ENCODE data around the gene SHISAL1. TPM values are rescaled to one million over a fixed set of nuclear protein-coding genes. Genes with fewer than 3 reads are reported as not detected.

Gene SHISAL1
- total RNA-seq, 2 experiments from 2014 or later, result not detected

GRCh38 chr22:44276706-44277356 lies 35.9 kb downstream of the SHISAL1 start:
- no peaks in the 10 kb centered on the region for H3K4me1 Mint-ChIP-seq (ENCODE audit: low read depth)
- POLR2A ChIA-PET, result no interaction called here

DNA sequence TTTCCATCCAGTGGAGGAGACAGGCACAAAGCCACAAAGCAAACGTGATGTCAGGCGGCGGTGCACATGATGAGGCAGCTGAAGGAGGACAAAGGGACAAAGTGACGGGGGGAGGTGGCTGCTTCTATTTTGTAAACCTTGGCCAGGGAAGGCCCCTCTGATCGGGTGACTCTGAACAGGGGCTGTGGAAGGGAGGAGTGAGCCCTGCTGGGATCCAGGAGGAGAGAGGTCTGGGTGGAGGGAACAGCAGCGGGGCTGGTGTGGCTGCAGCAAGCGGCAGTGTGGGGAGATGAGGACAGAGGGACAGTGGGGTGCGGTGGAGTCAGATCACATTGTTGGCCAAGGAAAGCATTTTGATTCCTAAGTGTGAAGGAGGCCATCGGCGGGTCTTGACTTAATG lies 36.7 kb downstream of the SHISAL1 start:
- Mint-ChIP-seq H3K4me1 (ENCODE audit: low read depth) (no peaks in the 10 kb centered on the region), H3K9me3 (no peaks in the 10 kb centered on the region), H3K27me3 (peaks cover 15% of the 10 kb centered on the region), H3K36me3 (ENCODE audit: low read depth) (no peaks in the 10 kb centered on the region), H3K27ac (no peak overlapping the region), H3K4me3 (no peak overlapping the region)
- no peak for ATAC-seq (ENCODE audit: poor library complexity)
- Histone ChIP-seq H3K36me3 (ENCODE audit: insufficient read depth, low read length) (no peaks in the 10 kb centered on the region), H3K27me3 (ENCODE audit: control insufficient read depth in 1 of 2, insufficient read depth in 2 of 2, low read length in 2 of 2) (peaks cover 0 to 2% of the 10 kb centered on the region in 2 experiments), H3K9me3 (ENCODE audit: control insufficient read depth in 1 of 2, insufficient read depth in 1 of 2, low read length in 2 of 2) (no peaks in the 10 kb centered on the region), H3K4me3 (ENCODE audit: low read length) (no peak overlapping the region), H3K4me1 (ENCODE audit: insufficient read depth, low read length) (no peaks in the 10 kb centered on the region), H3K27ac (ENCODE audit: low read depth in 1 of 2, low read length in 2 of 2) (no peak overlapping the region)
- no peak for DNase-seq
- POLR2A ChIA-PET, result no interaction called here
- CTCF ChIA-PET, result no interaction called here
- intact Hi-C loops (cut with DNase I, micrococcal nuclease), result no loop called here
- TF ChIP-seq CTCF (IDR thresholded peaks at IDR 0.05), result no peak

More at GRCh38 chr22:44276706-44277356, 35.9 kb downstream of the SHISAL1 start:
- Histone ChIP-seq H3K4me1 (ENCODE audit: insufficient read depth, low read length) (no peaks in the 10 kb centered on the region), H3K4me3 (ENCODE audit: low read length) (no peak overlapping the region), H3K36me3 (ENCODE audit: insufficient read depth, low read length) (no peaks in the 10 kb centered on the region), H3K27ac (ENCODE audit: low read depth in 1 of 2, low read length in 2 of 2) (no peak overlapping the region), H3K27me3 (ENCODE audit: control insufficient read depth in 1 of 2, insufficient read depth in 2 of 2, low read length in 2 of 2) (peaks cover 0 to 2% of the 10 kb centered on the region in 2 experiments), H3K9me3 (ENCODE audit: control insufficient read depth in 1 of 2, insufficient read depth in 1 of 2, low read length in 2 of 2) (no peaks in the 10 kb centered on the region)
- Mint-ChIP-seq H3K36me3 (ENCODE audit: low read depth) (no peaks in the 10 kb centered on the region), H3K27me3 (peaks cover 20% of the 10 kb centered on the region), H3K9me3 (no peaks in the 10 kb centered on the region), H3K4me3 (no peak overlapping the region), H3K27ac (no peak overlapping the region)
- intact Hi-C loops (cut with DNase I, micrococcal nuclease), result no loop called here
- DNase-seq (no peak), ATAC-seq (ENCODE audit: poor library complexity) (no peak)
- CTCF ChIA-PET, result no interaction called here
- TF ChIP-seq CTCF (IDR thresholded peaks at IDR 0.05), result no peak

DNA sequence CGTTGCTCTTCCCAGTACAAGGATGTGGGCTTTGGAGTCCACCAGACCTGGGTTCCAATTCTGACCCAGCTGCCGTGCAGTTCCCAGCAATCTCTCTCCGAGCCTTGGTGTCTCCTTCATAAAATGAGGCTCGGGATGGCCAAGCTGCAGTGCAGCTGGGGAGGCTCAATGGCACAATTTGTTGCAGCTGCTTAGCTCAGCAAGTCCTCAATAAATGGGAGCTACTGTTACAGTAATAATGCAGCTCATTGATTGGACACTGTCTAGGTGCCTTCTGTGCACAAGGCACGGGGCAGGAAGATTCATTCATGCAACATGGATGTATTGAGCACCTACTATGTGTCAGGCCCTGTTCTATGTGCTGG lies 37.1 kb downstream of the SHISAL1 start:
- no peak overlapping the region for H3K4me3 Mint-ChIP-seq
- CTCF ChIA-PET, result no interaction called here

More for the DNA sequence above, 37.1 kb downstream of the SHISAL1 start:
- Histone ChIP-seq H3K9me3 (ENCODE audit: control insufficient read depth in 1 of 2, insufficient read depth in 1 of 2, low read length in 2 of 2) (no peaks in the 10 kb centered on the region), H3K27ac (ENCODE audit: low read depth in 1 of 2, low read length in 2 of 2) (no peak overlapping the region), H3K4me3 (ENCODE audit: low read length) (no peak overlapping the region), H3K4me1 (ENCODE audit: insufficient read depth, low read length) (no peaks in the 10 kb centered on the region), H3K27me3 (ENCODE audit: control insufficient read depth in 1 of 2, insufficient read depth in 2 of 2, low read length in 2 of 2) (peaks cover 0 to 2% of the 10 kb centered on the region in 2 experiments), H3K36me3 (ENCODE audit: insufficient read depth, low read length) (no peaks in the 10 kb centered on the region)
- POLR2A ChIA-PET, result no interaction called here
- Mint-ChIP-seq H3K36me3 (ENCODE audit: low read depth) (no peaks in the 10 kb centered on the region), H3K27me3 (peaks cover 14% of the 10 kb centered on the region), H3K27ac (no peak overlapping the region), H3K9me3 (no peaks in the 10 kb centered on the region), H3K4me1 (ENCODE audit: low read depth) (no peaks in the 10 kb centered on the region)
- ATAC-seq (ENCODE audit: poor library complexity) (no peak), DNase-seq (no peak)
- TF ChIP-seq CTCF (IDR thresholded peaks at IDR 0.05), result no peak
- intact Hi-C loops (cut with DNase I, micrococcal nuclease), result no loop called here
